Midbrain (tissue), 1 donor: ENCODE results near the gene SDCCAG8.

Experiments
- DNase-seq: peaks from one replicate; lab custom pipeline; 2025; lab: John Stamatoyannopoulos, UW

Gene SDCCAG8

GRCh38 chr1:243254233-243254926 lies 1.5 kb upstream of the SDCCAG8 start:
- DNase-seq = peak; percentile 54

GRCh38 chr1:243254927-243255790 lies 682 bp upstream of the SDCCAG8 start, which contains the start of gene CEP170:
CEP170 (minus strand) TSS chr1:243255281; CDS start chr1:243225280, 30,001 bp downstream.
- peak; percentile 100 for DNase-seq

GRCh38 chr1:243256590-243256989 lies 749 bp downstream of the SDCCAG8 start:
- no peak for DNase-seq

- DNase-seq = no peak
These were observed 1.3 kb downstream of the SDCCAG8 start for GRCh38 chr1:243257189-243257588.

- no peak for DNase-seq
These were observed 2.9 kb downstream of the SDCCAG8 start for GRCh38 chr1:243258731-243259130.

GRCh38 chr1:243260221-243260880 lies 4.5 kb downstream of the SDCCAG8 start:
- no peak for DNase-seq

- DNase-seq = no peak
These were observed 5.5 kb downstream of the SDCCAG8 start for GRCh38 chr1:243261390-243261789.

- peak; percentile 28 for DNase-seq
These were observed 8.9 kb downstream of the SDCCAG8 start for GRCh38 chr1:243264717-243265116.

- DNase-seq = no peak
These were observed 10.4 kb downstream of the SDCCAG8 start for GRCh38 chr1:243266231-243266630.

GRCh38 chr1:243267471-243267880 lies 11.6 kb downstream of the SDCCAG8 start:
- no peak for DNase-seq

GRCh38 chr1:243267914-243268653 lies 12.2 kb downstream of the SDCCAG8 start:
- DNase-seq = no peak

GRCh38 chr1:243268751-243269460 lies 13.1 kb downstream of the SDCCAG8 start:
- DNase-seq = no peak

GRCh38 chr1:243269461-243269801 lies 13.6 kb downstream of the SDCCAG8 start:
- DNase-seq = no peak

GRCh38 chr1:243270097-243270864 lies 14.4 kb downstream of the SDCCAG8 start:
- peak; percentile 18 for DNase-seq

- DNase-seq = no peak
These were observed 16.2 kb downstream of the SDCCAG8 start for GRCh38 chr1:243271996-243272395.

- no peak for DNase-seq
These were observed 16.6 kb downstream of the SDCCAG8 start for GRCh38 chr1:243272401-243272800.

- DNase-seq = no peak
These were observed 17.7 kb downstream of the SDCCAG8 start for GRCh38 chr1:243273506-243273905.

- no peak for DNase-seq
These were observed 18.1 kb downstream of the SDCCAG8 start for GRCh38 chr1:243273945-243274344.

- no peak for DNase-seq
These were observed 19.5 kb downstream of the SDCCAG8 start for GRCh38 chr1:243275316-243275715.

- no peak for DNase-seq
These were observed 24.8 kb downstream of the SDCCAG8 start for GRCh38 chr1:243280571-243281129.
